K562 (cell line): ENCODE measurements around the gene CYP2C9. TPM values are rescaled to one million over a fixed set of nuclear protein-coding genes. Genes with fewer than 3 reads are reported as not detected.
A peak's percentile ranks its signal among the peaks of the same experiment; 100 is the strongest.

Experiments used
- ATAC-seq: fragments of 200-7000 bp; cut with Tn5 transposase; 3 replicates; pipeline ENCODE4 v1.9.1; 2020; ENCODE audit warnings: moderate library complexity
- BruUV-seq: library from RNA; stranded (reverse); fragments of 400-500 nt; replicated peaks from 2 replicates; lab custom pipeline; 2021; lab: Mats Ljungman, UMichigan
- CTCF ChIA-PET: fragments of 300-600 bp; formaldehyde crosslinking; extraction: SDS; loops from one replicate; lab custom pipeline; 2021; ENCODE audit warnings: low intra/inter-chr PET ratio; lab: Yijun Ruan, JAX
- POLR2A ChIA-PET: fragments of 300-600, 350-650 bp; sonication (Branson Sonifier 250); formaldehyde crosslinking; extraction: SDS; loops from one replicate; lab custom pipeline; 2021; ENCODE audit warnings: antibody characterized with exemption, inconsistent platforms; lab: Yijun Ruan, JAX
- DNase-seq, 4 experiments: peaks; one replicate each; pipeline versions ENCODE4 v3.0.0 to v3.0.0-alpha.2; 2011 to 2018; ENCODE audit warnings: low spot score in 3 of 4, mixed read lengths in 3 of 4; ENCODE audit errors: extremely low read depth in 1 of 4
- FAIRE-seq: peaks from 2 replicates; lab custom pipeline; 2011; peaks lifted over from hg19 to GRCh38; lab: Jason Lieb, UNC
- H2AFZ ChIP-seq: 2 replicates; pipeline ENCODE4 v1.6.0; 2011; ENCODE audit warnings: low read depth, low read length, control low read depth, inconsistent platforms
- H3K27ac ChIP-seq: fragments of 200-600 bp; 3 replicates; pipeline ENCODE4 v1.8.0; 2011; ENCODE audit warnings: low read depth, mild to moderate bottlenecking, control low read depth, inconsistent platforms, low read length, moderate library complexity, mixed read lengths; ENCODE audit errors: extremely low read depth
- H3K27me3 ChIP-seq, 2 experiments: fragments of 300-600 bp in 1 of 2; 2 replicates in 1 of 2; 3 replicates in 1 of 2; pipeline versions ENCODE4 v1.6.0 to v1.8.0; 2011; ENCODE audit warnings: inconsistent platforms in 2 of 2, low read length in 2 of 2, mild to moderate bottlenecking in 1 of 2, mixed read lengths in 1 of 2, moderate library complexity in 1 of 2; ENCODE audit not compliant: control insufficient read depth in 2 of 2, insufficient read depth in 2 of 2
- H3K36me3 ChIP-seq: fragments of 300-600 bp; 3 replicates; pipeline ENCODE4 v1.8.0; 2011; ENCODE audit warnings: mild to moderate bottlenecking, low read length, inconsistent platforms; ENCODE audit not compliant: control insufficient read depth, insufficient read depth
- H3K4me1 ChIP-seq, 2 experiments: fragments of 200-600 bp in 1 of 2; replicated peaks in 1 of 2; 2 replicates in 1 of 2; 3 replicates in 1 of 2; pipeline versions ENCODE4 v1.5.1 to v1.8.0; 2011; ENCODE audit warnings: inconsistent platforms in 2 of 2, low read length in 2 of 2, mild to moderate bottlenecking in 1 of 2, mixed read lengths in 1 of 2, moderate library complexity in 1 of 2; ENCODE audit not compliant: control insufficient read depth in 2 of 2, insufficient read depth in 2 of 2
- H3K4me2 ChIP-seq: 2 replicates; pipeline ENCODE4 v1.6.1; 2011; ENCODE audit warnings: low read length, control low read depth, inconsistent platforms, mixed read lengths; ENCODE audit not compliant: insufficient read depth
- H3K4me3 ChIP-seq: fragments of 200-600 bp; sonication (generic), shearing (Covaris generic); 2 replicates; pipeline ENCODE4 v1.5.1; 2016; ENCODE audit warnings: control low read depth, inconsistent platforms
- H3K79me2 ChIP-seq: fragments of 200-600 bp; 3 replicates; pipeline ENCODE4 v1.8.0; 2011; ENCODE audit warnings: low read length, inconsistent platforms; ENCODE audit not compliant: control insufficient read depth, insufficient read depth
- H3K9ac ChIP-seq, 2 experiments: 2 replicates each; pipeline versions ENCODE4 v1.6.0 to v1.6.1; 2011; ENCODE audit warnings: low read depth in 2 of 2, low read length in 2 of 2, control low read depth in 1 of 2, inconsistent platforms in 1 of 2, mild to moderate bottlenecking in 1 of 2, mixed read lengths in 1 of 2; ENCODE audit not compliant: insufficient read depth in 1 of 2
- H3K9me1 ChIP-seq: one replicate; pipeline ENCODE4 v1.6.0; 2011; ENCODE audit warnings: inconsistent platforms, mild to moderate bottlenecking, low read length, moderate library complexity; ENCODE audit not compliant: control insufficient read depth, insufficient read depth
- H3K9me3 ChIP-seq: replicated peaks from 2 replicates; pipeline ENCODE4 v1.5.1; 2011; ENCODE audit warnings: low read depth, low read length, inconsistent platforms; ENCODE audit not compliant: control insufficient read depth, insufficient read depth
- H4K20me1 ChIP-seq: replicated peaks from 2 replicates; pipeline ENCODE4 v1.6.1; 2011; ENCODE audit warnings: low read length, inconsistent platforms, mixed read lengths; ENCODE audit not compliant: control insufficient read depth, insufficient read depth
- ATF3 ChIP-seq, 2 experiments: fragments of 450-650 bp in 1 of 2; sonication (generic) in 1 of 2; formaldehyde crosslinking in 1 of 2; IDR thresholded peaks in 1 of 2; conservative IDR thresholded peaks in 1 of 2; 2 replicates each; pipeline versions ENCODE4 v1.6.1 to v1.8.1; 2016 to 2023; ENCODE audit warnings: mild to moderate bottlenecking in 2 of 2, moderate library complexity in 2 of 2, inconsistent platforms in 1 of 2, missing genetic modification reagents in 1 of 2
- ATF7 ChIP-seq: fragments of 450-650 bp; IDR thresholded peaks from 2 replicates; pipeline ENCODE4 v1.7.1; 2014; ENCODE audit warnings: mild to moderate bottlenecking, moderate library complexity
- CEBPG ChIP-seq, 3 experiments: fragments of 200-800 bp in 1 of 3; sonication (Bioruptor generic) in 1 of 3; sonication (generic) in 1 of 3; formaldehyde crosslinking in 1 of 3; IDR thresholded peaks in 2 of 3; conservative IDR thresholded peaks in 1 of 3; 2 replicates each; pipeline versions ENCODE4 v1.6.1 to v1.8.0; 2016 to 2022; ENCODE audit warnings: missing compliant biosample characterization in 2 of 3, missing genetic modification characterization in 2 of 3, mild to moderate bottlenecking in 1 of 3, missing genetic modification reagents in 1 of 3
- EP300 ChIP-seq: IDR thresholded peaks from 2 replicates; pipeline ENCODE4 v1.6.1; 2012; ENCODE audit warnings: low read length, improper control_type of control experiment
- JUND ChIP-seq, 2 experiments: IDR thresholded peaks; 2 replicates in 1 of 2; 3 replicates in 1 of 2; pipeline ENCODE4 v1.6.1; 2011; ENCODE audit warnings: borderline replicate concordance in 2 of 2, low read depth in 2 of 2, low read length in 2 of 2, improper control_type of control experiment in 1 of 2, missing biosample characterization in 1 of 2, missing genetic modification characterization in 1 of 2, missing genetic modification reagents in 1 of 2
- MBD1 ChIP-seq: fragments of 250-450 bp; sonication (Bioruptor Pico); IDR thresholded peaks from 2 replicates; pipeline ENCODE4 v1.8.0; 2022; ENCODE audit warnings: inconsistent platforms
- NR2C2 ChIP-seq, 2 experiments: fragments of 200-800 bp in 1 of 2; sonication (Bioruptor generic) in 1 of 2; sonication (generic) in 1 of 2; formaldehyde crosslinking in 1 of 2; IDR thresholded peaks; 2 replicates each; pipeline versions ENCODE4 v1.6.1 to v1.8.0; 2016 to 2022; ENCODE audit warnings: mild to moderate bottlenecking in 1 of 2, missing compliant biosample characterization in 1 of 2, missing genetic modification characterization in 1 of 2, missing genetic modification reagents in 1 of 2
- PKNOX1 ChIP-seq: fragments of 450-650 bp; IDR thresholded peaks from 2 replicates; pipeline ENCODE4 v1.6.1; 2016
- POLR2H ChIP-seq: IDR thresholded peaks from 2 replicates; pipeline ENCODE4 v1.6.1; 2016; ENCODE audit warnings: missing genetic modification characterization, low read depth, mild to moderate bottlenecking, control low read depth, missing compliant biosample characterization, moderate library complexity
- ZNF512 ChIP-seq: IDR thresholded peaks from 2 replicates; pipeline ENCODE4 v1.6.1; 2016; ENCODE audit warnings: missing genetic modification characterization, missing compliant biosample characterization
- WGBS: fragments of 100-300 bp; shearing (Covaris generic); methylation state at CpG from one replicate; pipeline ENCODE4 v1.1.6; 2016; ENCODE audit warnings: low coverage, mixed read lengths; ENCODE audit not compliant: insufficient coverage; ENCODE audit errors: missing lambda C conversion rate; 5-methylcytosine and 5-hydroxymethylcytosine counted together
- in situ Hi-C: fragments of 300-500 bp; cut with MboI; formaldehyde crosslinking; loops from 4 replicates; pipeline ENCODE4 v1.15.0; 2018; ENCODE audit warnings: inconsistent platforms, mixed read lengths
- intact Hi-C: fragments of 100-400 bp; cut with micrococcal nuclease; formaldehyde crosslinking; loops from 2 replicates; pipeline ENCODE4 v1.14.2; 2022
- polyA plus RNA-seq, 8 experiments: library from polyadenylated mRNA; depleted of rRNA in 4 of 8; stranded (reverse) in 5 of 8; unstranded in 3 of 8; fragments of >200 nt; fragmentation: Nextera tagmentation in 2 of 8; fragmentation: Illumina TruSeq in 1 of 8; extraction: Ambion mirVana in 2 of 8; extraction: Trizol in 1 of 8; gene quantifications; 2 replicates each; pipeline versions ENCODE4 v1.2.1 to v1.2.3, GENCODE V29; 2011 to 2014; ENCODE audit warnings: inconsistent platforms in 1 of 8, missing spikeins in 1 of 8
- total RNA-seq, 7 experiments: library from RNA; depleted of rRNA in 6 of 7; stranded (reverse); fragments of >200 nt in 6 of 7; fragmentation: Illumina TruSeq in 2 of 7; extraction: Trizol in 2 of 7; gene quantifications; 2 replicates each; pipeline versions ENCODE4 v1.2.1 to v1.2.3, GENCODE V29; 2011 to 2021; ENCODE audit warnings: low replicate concordance in 1 of 7

Gene CYP2C9
- total and polyA plus RNA-seq, 9 of the 15 experiments (the other 6 are each of a cell fraction or from before 2014, with no cell fraction given), result 0.22 TPM; not detected in 8

GRCh38 chr10:95035332-95036295 lies 97.2 kb downstream of the CYP2C9 start:
- ChIA-PET POLR2A (no interaction called here), CTCF (no interaction called here)
- Histone ChIP-seq H3K79me2 (no peaks in the 10 kb centered on the region), H2AFZ (no peak overlapping the region), H3K27me3 (no peaks in the 10 kb centered on the region), H3K36me3 (no peaks in the 10 kb centered on the region), H3K4me1 (no peaks in the 10 kb centered on the region), H4K20me1 (no peaks in the 10 kb centered on the region), H3K9ac (no peak overlapping the region), H3K9me3 (no peaks in the 10 kb centered on the region), H3K4me2 (no peak overlapping the region), H3K27ac (no peak overlapping the region), H3K4me3 (no peak overlapping the region), H3K9me1 (no peaks in the 10 kb centered on the region)
- in situ Hi-C loops, result no loop called here
- no TSS peak for BruUV-seq
- 0% methylated on average over 4 of the region's 4 CpGs for WGBS
- TF ChIP-seq POLR2H (tag) (peak; percentile 14; the same call in 1 of the 2 replicates), NR2C2 (CRISPR knock-in tag; IDR thresholded peaks at IDR 0.05) (no peak), NR2C2 (tag; IDR thresholded peaks at IDR 0.05) (0 out of 2 replicates have a peak, but pooled peaks have one; percentile 17), ZNF512 (tag) (no peak), JUND (IDR thresholded peaks at IDR 0.05; ENCODE audit: borderline replicate concordance, low read depth, low read length) (peak; percentile 42; the same call in 1 of the 2 replicates), JUND (tag; IDR thresholded peaks at IDR 0.05; ENCODE audit: borderline replicate concordance, low read depth, low read length) (no peak; the same call in 2 of the 3 replicates), CEBPG (CRISPR knock-in tag; IDR thresholded peaks at IDR 0.05) (no peak), CEBPG (tag; conservative IDR thresholded peaks at IDR 0.05 in 1 of 2, IDR thresholded peaks at IDR 0.05 in 1 of 2) (peak in 1 of 2 experiments; percentile 86; a peak in 2 of 4 replicates), ATF3 (IDR thresholded peaks at IDR 0.05) (peak; percentile 75; the same call in 1 of the 2 replicates), ATF3 (CRISPR knock-in tag; conservative IDR thresholded peaks at IDR 0.05) (no peak), ATF7 (peak; percentile 81), EP300 (0 out of 2 replicates have a peak, but pooled peaks have one; percentile 15), MBD1 (CRISPR knock-in tag) (no peak), PKNOX1 (peak; percentile 16; the same call in 1 of the 2 replicates)
- DNase-seq (no peak), ATAC-seq (no peak), FAIRE-seq (no peak)
- intact Hi-C loops, result no loop called here
